Medulla oblongata (tissue), 1 donor: ENCODE measurements around the gene NRP1.

Experiments
- DNase-seq: peaks from one replicate; pipeline ENCODE4 v3.0.0-alpha.2; 2015; ENCODE audit errors: extremely low spot score

The NRP1 gene

DNA sequence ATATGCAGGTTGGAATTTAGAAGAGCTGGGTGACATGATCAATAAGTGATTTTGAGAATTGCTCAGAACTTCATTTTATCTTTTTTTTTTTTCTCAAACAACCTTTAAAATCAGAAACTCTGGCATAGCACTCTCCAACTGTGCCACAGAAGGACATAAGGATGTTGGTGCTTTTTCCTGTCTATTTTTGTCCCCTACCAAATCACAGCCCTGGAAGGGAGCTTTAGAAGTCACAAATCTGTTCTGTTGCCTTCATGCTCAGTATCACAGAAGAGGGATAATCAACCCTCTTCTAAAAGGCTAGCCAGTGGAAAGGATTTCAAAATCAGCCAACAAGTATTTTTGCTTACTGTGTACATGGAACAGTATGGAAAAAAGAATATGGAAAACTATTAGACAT lies 14.8 kb upstream of the NRP1 start:
- no peak for DNase-seq

DNA sequence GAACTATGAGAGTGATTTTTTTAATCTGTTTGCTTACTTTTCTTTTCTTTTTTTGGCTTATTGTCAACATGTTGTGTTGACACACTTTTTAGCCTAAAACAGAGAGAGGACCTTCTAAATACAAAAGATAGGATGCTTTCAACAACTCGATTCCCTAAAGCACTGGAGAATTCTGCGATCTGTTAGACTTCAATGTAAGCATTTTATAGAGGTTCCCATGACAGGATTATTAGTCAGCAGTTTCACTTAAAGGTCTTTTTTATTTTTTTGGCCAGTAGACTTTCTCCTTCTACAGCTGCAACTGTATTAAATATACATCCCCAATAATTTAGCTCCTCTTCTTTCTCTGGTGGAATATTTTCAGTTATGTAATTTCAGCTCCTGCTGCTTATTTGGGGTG lies 12.7 kb upstream of the NRP1 start:
- no peak for DNase-seq

DNA sequence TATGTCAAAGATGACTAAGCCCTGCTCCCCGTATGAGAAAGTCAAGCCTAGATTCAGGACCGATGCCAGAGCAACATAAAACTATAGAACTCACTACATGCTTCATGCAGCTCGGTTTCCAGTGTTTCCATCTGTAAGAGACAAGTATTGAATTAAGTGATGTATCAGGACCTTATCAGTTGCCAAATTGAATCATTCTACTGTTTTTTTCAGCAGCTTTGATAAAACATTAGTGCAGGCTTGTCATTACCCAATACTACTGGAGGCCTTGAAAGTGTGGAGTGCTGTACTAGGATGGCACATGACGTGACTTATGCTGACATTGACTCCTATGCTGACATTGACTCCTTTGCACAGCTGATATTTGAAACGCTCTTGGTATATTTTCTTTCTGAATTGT lies 10.8 kb upstream of the NRP1 start:
- DNase-seq: no peak

DNA sequence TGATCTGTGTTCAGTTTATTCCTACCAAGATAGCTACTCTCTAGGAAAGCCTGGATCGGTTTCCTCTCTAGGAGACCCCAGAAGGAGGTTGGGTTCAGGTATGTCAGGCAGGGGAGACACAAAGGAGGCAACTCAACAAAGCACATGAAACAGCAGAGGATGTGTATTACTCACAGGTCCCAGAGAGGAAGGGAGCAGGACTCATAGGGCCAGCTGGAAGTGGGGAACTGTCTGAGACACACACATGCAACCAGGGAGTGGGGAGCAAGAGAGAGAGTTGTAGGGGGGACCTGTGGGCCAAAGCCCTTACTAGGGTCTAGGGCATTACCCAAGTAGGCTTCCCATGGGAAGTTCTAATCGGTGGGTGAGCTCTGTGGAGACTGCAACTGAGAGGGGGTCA lies 10.2 kb upstream of the NRP1 start:
- DNase-seq: no peak

DNA sequence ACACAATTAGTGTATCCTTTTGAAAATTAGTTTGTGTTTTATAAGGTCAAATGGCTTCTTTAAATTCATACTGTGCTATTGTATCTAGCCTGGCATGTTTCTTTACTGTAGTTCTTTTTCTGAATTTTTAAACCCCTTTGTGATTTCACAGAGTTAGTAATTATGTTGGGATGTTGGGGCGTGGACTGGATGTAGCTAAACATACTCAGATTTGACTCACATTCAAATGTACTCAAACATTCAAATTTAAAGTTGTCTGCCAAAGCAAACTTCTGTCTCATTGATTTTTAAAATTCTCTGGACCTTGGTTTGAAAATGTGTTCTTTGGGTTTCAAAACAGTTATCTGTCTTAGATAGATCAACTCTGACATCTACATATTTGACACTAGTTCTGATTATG lies 7.2 kb upstream of the NRP1 start:
- DNase-seq: no peak

DNA sequence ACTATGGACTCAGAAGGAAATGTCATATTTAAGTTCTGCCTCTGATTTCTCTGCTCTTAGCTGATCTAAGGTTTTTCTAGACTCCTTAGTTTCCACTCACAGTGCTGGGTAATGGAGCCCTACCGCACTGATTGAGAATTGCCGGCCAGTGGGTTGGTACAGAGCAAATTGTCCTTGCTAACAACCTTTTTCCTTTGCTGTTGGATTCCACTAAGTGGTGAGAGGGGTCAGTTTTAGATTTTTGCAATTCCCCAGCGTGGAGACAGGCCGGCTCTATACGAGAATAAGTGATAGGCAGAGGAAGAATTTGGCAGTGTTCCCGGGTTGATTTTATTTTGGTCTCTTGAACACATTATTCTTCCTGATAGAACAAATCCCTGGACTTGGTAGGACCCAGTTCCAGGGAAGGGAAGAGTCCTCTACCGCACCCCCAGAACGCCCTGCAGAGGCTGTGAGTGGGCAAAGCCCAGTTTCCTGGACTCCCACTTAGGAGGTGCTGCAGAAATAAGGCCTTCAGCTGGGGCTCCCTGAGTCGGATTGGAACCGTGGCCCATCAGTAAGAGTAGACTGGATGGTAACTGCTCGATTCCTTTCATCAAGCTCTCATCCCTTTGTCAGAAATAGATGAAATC lies 3.0 kb upstream of the NRP1 start:
- DNase-seq: no peak

DNA sequence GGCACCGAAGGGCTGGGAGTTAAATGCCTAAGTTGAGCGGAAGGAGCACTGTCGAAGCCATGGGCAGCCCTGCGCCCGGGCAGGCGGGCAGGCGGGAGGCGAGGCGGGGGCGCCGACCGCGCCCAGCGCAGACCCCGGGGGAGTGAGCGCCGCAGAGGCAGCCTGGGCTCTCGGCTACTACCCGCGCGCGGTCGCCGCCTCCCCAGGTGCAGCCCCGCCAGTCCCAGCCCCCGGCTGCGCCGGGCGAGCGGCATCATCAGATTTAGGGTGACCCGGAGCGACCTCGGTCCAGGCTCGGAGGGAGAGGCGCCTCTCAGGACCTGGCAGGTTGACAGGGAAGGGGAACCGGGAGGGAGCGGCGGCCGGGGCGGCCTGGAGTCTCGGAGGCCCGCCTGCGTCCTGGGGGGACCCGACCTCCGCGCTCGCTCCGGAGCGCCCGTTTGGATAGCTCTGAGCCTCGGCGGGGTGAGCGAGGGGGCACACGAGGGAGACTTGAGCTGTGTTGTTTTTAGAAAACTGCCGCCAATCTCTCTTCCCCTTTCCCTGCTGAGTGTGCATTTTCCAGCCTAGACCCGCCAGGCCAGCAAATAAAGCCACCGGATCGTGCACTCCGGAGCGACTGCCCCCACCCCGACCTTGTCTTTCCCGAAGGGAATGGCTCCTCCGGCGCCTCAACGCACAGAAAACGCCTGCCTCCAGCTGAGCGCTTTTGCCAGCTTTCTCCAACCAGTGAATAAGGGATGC lies 2.3 kb upstream of the NRP1 start:
- peak; percentile 63 for DNase-seq

DNA sequence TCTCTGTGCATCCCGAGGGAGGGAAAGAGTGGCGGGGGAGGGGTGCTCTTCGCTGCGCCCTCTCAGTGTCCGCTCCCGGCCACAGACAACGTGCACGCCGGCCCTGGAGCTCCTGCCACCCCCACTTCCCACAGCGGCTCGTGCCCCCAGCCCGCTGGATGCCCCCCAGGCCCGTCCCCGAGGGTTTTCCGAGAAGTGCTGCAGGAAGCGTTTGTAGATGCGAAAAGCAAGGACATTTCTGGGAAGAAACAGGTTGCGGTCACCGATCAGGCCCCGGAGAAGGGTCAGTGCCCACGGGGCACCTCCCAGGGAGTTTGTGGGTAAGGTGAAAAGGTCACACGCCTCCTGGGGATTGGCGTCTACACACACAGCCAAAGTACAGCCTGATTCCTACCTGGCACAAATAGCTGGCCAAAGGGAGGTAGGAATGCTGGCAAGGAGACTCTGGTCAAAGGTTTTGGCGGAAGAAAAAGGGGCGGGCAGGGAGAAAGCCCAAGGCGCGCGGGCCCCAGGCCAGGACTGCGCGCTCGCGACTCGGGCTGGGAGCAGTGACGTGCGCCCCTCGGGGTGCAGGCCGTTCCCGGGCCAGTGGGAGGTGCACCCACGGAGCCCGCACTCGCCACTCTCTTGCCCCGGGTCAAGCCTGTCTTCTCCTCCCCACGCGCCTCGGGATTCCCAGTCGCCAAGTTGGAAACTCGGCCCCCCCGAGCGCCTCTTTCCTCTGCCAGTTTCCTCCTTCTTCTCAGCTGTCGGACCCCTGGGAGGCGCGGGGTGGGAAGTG lies 1.5 kb upstream of the NRP1 start:
- DNase-seq: no peak

DNA sequence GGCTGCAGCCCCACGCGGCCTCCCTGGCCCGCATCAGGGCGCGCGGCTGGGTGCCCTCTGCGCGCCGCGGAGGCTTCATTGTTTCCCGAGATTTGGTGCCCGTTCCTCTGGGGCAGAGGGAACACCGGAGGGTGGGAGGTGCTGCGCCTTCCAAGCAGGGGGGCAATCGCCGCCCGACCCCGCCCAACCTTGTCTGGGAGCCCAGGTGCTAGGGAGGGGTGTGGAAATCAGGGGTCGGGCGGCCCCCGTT lies 1.0 kb upstream of the NRP1 start:
- no peak for DNase-seq

DNA sequence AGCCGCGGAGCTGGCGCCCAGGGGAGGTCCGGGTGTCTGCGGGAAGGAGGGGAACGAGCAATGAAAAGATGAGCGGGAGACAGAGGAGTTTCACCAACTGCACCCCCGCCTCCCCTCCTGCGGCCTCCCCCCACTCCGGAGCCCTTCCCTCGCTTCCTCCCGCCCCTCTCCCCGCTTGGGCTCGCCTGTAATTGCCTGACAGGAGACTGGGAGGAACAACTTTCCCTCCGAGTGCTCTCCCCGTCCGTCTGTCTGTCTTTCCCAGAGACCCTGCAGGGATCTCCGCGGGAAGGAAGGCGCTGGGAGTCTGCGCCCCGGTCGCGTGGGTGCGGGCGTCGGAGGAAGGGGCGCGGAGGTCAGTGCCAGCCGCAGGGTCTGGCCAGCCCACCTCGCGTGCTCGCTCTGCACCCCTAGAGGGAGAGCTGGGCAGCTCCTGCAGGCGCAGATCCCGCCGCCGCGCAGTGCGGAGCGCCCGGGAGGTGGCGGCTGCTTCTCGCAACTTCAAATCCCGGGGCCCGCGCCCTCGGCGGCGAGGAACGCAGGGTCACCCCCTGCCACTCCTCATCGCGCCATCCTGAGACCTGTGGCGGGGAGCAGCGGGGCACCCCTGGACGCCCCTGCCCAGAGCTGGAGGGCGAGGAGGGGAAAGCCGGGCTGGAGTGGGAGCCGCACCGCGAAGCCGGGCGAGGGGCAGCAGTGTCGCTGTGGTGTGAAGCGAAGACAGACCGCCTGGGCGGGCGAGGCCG lies 511 bp upstream of the NRP1 start:
- DNase-seq: peak; percentile 60

DNA sequence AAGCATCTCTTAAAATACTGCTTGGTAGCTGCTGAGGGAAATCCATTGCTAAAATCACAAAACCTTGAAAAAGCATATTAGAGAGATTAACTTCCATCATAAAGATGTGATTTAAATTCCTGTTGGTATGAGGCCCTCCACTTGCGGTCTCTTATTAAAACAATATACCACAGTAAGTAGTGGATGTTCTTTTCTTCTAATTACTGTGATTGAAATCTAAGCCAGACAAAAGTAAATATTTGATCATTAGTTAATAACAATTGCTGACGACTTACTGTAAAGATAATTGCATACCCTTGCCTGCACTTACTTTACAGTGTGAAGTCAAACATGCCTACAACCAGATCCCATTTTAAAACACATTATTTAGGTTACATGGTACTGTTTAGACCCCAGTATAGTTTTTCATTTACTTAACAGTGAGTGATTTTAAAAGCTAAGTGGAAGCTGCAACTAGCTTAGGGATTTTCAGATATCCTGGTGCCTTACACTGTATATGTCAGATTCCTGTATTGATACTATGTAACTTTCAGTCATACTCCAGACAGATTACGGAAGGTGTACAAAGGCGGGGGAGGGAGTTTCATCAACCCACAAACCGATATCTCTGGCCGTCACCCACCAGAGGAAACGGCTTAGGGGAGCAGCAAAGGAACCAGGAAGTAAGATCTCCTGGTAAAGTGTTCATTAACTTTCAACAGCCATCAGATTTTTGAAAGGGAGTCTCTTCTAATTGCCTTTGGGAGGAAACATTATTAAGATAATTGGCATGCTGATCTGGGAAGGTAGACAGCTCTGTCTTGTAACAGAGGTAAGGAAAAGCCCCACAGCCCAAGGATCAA lies 986 bp downstream of the NRP1 start:
- no peak for DNase-seq

DNA sequence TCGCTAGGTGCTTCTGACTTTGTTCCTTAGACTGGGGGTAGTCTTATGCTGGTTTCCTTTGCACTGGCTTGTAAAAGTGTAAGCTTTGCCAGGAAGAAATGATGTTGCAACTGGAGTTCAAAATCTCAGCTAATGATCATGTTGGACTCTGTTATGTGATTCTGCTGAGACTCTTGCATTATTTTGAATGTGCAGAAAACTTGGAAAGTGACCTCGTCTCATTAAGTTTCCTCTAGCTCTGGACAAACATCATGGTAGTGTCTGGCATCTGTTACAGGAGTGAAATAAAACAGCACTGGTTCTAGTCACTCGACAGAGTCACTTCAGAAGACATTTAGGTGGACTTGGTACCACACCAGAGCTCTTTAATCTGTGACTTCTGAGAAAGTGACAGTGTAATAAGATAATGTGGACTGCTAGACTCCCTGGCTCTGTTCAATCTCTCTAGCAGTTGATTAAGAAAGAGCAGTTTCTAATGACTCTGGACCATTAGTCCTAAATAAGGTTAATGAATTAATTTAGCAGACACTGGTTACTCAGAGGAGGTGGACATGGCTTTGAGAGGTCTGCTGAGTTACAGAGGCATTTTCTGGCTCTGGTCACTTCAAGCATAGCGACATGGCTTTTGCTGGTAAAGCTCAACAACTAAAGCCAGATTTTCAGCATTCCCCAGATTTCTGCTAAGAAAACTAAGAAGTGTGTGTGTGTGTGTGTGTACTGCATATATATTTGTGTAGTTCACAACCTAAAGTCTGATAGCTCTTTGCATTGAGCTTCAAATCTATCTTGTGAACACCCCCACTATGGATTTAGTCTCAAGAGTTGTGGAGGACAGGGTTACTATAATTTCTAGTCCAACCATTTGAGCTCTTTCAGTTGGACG lies 2.0 kb downstream of the NRP1 start:
- no peak for DNase-seq

DNA sequence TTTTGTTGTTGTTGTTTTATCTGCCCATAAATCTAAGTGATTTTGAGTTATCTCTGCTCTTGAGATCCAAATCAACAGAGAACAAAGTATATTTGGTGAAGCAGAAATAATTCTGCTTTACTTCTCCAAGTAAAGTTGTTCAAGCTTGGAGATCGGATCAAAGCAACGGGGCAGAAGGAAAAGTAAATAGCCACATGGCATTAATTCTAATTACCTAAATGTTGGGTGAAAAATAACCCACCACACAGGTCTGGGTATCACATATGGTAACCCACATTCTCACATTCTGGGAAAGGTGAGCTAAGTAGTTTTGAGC lies 3.1 kb downstream of the NRP1 start:
- DNase-seq: no peak

DNA sequence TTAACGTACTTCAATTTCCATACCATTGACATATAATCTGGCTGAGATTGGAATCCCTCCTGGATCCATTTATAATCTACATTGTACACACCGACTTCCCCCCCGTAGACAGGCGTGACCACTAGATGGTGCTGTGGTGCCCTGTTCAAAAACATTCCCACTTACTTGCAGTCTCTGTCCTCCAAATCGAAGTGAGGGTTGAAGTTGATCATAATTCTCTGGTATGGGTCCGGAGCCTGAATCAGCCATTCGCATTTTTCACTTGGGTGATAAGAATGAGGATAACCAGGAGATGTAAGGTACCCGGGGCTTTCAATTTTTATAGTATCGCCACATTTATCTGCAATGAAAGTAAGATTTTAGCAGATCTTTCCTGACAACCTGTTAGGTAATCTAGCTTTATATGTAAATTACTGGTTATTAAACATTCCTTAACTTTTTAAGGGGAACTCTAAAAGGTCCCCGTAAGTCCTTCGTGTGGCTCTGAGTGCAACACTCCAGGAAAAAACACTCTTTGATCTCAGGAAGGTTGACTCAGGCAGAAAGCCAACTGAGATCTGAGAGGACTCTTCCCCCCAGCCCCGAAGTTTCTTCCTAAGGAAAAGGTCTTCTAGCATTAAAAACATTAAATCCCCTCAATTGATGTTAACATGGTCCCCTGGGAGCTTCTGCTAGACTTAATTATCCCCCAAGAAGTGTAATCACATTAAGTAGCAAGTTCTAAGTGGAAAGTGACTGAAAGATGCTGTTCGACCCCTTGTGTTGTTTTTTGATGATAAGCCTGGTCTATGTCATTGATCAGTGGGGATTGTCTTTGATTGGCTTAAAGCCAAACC lies 3.7 kb downstream of the NRP1 start:
- peak; percentile 91 for DNase-seq

DNA sequence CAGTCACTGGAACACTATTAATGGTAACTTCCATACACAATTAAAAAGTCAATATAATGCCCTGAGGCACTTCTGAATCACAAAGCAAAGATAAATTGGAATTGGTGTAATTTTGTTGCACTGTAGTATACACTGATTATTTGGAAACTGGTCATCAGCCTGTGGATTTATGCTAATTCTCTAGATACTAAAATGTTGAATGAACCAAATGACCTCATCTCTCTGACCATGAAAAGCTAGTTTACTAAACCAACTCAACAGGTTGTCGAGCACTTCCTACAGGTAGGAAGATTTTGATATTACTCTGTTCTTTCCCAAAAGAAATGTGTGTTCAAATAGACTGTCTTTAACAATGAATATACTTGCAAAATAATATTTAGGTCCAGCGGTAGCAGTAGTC lies 5.3 kb downstream of the NRP1 start:
- no peak for DNase-seq

DNA sequence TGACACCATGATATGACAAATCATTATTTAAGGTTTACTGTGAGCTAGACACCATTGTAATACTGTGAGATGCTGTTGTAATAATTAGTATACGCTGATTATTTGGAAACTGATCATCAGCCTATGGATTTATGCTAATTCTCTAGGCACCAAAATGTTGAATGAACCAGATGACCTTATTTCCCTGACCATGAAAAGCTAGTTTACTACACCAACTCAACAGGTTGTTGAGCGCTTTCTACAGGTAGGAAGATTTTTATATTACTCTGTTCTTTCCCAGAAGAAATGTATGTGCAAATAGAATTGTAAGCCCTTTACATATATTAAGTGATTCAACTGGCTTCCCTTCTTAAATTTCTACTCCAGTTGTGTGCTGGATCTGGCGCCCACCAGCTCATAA lies 6.2 kb downstream of the NRP1 start:
- no peak for DNase-seq

DNA sequence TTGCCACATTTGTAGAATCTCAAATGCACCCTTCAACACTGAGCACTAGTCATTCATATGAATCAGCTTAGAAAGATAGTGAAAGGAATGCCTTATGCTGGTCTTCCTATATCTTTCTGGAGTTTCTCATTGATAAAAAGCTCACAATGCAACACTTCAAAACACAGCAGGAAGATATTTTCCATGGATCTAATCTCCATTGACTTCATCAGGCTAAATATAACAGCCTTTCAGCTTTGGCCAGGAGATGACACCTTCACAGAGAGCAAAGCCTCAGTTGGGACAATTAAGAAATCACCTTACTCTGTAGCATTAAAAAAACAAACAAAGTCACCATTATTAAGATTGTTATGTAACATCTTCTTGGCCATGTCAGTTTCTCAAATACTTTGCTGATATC lies 6.7 kb downstream of the NRP1 start:
- no peak for DNase-seq

DNA sequence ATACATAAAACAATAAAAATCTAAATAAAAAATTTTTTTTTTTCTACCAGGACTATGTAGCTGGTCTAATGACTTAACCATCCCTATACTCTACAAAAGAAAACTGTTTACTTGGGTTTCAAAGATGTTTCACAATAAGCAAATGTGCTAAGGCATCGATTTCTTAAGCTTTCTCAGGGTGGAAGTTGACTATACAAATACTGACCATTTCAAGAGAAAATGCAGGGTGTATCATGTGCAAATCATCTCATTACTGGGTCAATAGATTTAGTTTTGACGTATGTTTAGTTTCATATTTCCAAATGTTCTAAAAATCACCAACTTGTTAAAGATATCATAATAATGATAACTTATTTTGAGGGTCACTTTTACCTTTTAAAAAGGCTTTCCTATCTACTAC lies 7.5 kb downstream of the NRP1 start:
- DNase-seq: no peak

DNA sequence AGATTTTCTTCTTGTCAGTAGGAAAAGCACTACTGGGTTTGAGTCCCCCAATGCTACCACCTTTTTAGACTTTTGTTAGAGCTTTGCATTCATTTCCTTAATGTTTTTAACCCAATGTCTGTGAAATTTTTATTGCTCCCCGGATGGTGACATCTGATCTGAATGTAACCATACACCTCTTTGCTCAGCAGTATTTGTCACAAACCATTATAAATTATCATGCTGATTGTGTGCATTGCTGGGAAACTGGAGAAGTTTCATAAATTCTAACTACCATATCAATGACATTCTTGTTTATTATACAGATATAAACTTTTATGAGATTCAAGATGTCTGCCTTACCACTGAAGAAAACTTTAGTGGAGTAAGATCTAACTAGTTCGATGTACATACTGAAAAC lies 8.5 kb downstream of the NRP1 start:
- no peak for DNase-seq

DNA sequence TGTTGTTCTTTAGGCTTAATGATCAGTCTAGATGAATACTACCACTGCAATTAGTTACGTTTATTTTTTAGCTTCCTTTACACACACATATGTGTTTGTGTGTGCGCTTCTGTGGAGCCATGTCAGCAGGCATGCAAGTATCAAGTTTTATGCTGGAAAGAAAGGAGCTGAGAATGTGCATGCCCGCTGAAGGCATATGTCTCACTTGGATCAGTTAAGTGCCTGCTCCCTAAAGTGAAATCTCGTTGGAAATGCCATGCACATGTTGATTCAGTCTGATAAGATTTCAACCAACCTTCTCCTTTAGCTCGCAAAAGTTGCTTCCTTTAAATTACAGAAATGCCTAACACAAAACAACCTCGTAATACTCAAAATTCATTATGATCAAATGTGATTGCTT lies 10.7 kb downstream of the NRP1 start:
- no peak for DNase-seq
